CD14-positive monocyte (primary cell): Measurements from ENCODE around the gene RTCA. TPM values are rescaled to one million over a fixed set of nuclear protein-coding genes. Genes with fewer than 3 reads are reported as not detected.

Experiments used
- DNase-seq, 3 donors: peaks; one replicate each; pipeline ENCODE4 v3.0.0-alpha.2; 2011 to 2022
- H2AFZ ChIP-seq: 2 replicates; pipeline ENCODE4 v1.6.0; 2012; ENCODE audit warnings: mild to moderate bottlenecking, low read depth, low read length, inconsistent platforms; ENCODE audit not compliant: insufficient read depth, poor library complexity, severe bottlenecking
- H3K27ac ChIP-seq, 2 donors: 1 replicate in 1 of 2; 2 replicates in 1 of 2; pipeline ENCODE4 v1.5.1; 2012 to 2013; ENCODE audit warnings: low read length in 2 of 2, control low read depth in 1 of 2, inconsistent platforms in 1 of 2, low read depth in 1 of 2, mild to moderate bottlenecking in 1 of 2
- H3K27me3 ChIP-seq, 2 donors: one replicate each; pipeline versions ENCODE4 v1.6.0 to v1.6.1; 2011 to 2013; ENCODE audit warnings: low read length in 2 of 2; ENCODE audit not compliant: control insufficient read depth in 2 of 2, insufficient read depth in 2 of 2
- H3K36me3 ChIP-seq, 2 donors: replicated peaks in 1 of 2; 1 replicate in 1 of 2; 2 replicates in 1 of 2; pipeline versions ENCODE4 v1.5.1 to v1.6.1; 2012 to 2013; ENCODE audit warnings: low read length in 2 of 2, control low read depth in 1 of 2, inconsistent platforms in 1 of 2, mild to moderate bottlenecking in 1 of 2; ENCODE audit not compliant: insufficient read depth in 2 of 2, control insufficient read depth in 1 of 2
- H3K4me1 ChIP-seq, 2 donors: 1 replicate in 1 of 2; 2 replicates in 1 of 2; pipeline versions ENCODE4 v1.5.1 to v1.6.1; 2012 to 2013; ENCODE audit warnings: low read length in 2 of 2, control low read depth in 1 of 2, inconsistent platforms in 1 of 2, mild to moderate bottlenecking in 1 of 2, moderate library complexity in 1 of 2; ENCODE audit not compliant: insufficient read depth in 2 of 2, control insufficient read depth in 1 of 2
- H3K4me2 ChIP-seq: replicated peaks from 2 replicates; pipeline ENCODE3; 2012; ENCODE audit warnings: low read length, moderate library complexity, mild to moderate bottlenecking; ENCODE audit not compliant: poor library complexity, severe bottlenecking; ENCODE audit errors: extremely low read depth
- H3K4me3 ChIP-seq, 3 experiments: fragments of 200-600 bp in 1 of 3; sonication (generic) in 1 of 3; replicated peaks in 1 of 3; 1 replicate in 2 of 3; 2 replicates in 1 of 3; pipeline ENCODE4 v1.5.1; 2011 to 2013; ENCODE audit warnings: low read length in 3 of 3, mild to moderate bottlenecking in 3 of 3, control low read depth in 2 of 3, low read depth in 2 of 3, inconsistent platforms in 1 of 3, moderate library complexity in 1 of 3
- H3K79me2 ChIP-seq: 2 replicates; pipeline ENCODE4 v1.6.0; 2012; ENCODE audit warnings: mild to moderate bottlenecking, control low read depth, inconsistent platforms, low read length, moderate library complexity; ENCODE audit not compliant: insufficient read depth
- H3K9ac ChIP-seq: 2 replicates; pipeline ENCODE4 v1.6.0; 2017; ENCODE audit warnings: low read length, mild to moderate bottlenecking; ENCODE audit not compliant: insufficient read depth, poor library complexity, severe bottlenecking
- H3K9me3 ChIP-seq, 2 donors: replicated peaks in 1 of 2; 1 replicate in 1 of 2; 2 replicates in 1 of 2; pipeline versions ENCODE4 v1.5.1 to v1.6.1; 2012 to 2013; ENCODE audit warnings: low read length in 2 of 2, control low read depth in 1 of 2; ENCODE audit not compliant: control insufficient read depth in 1 of 2, insufficient read depth in 1 of 2
- H4K20me1 ChIP-seq: 2 replicates; pipeline ENCODE4 v1.6.0; 2012; ENCODE audit warnings: mild to moderate bottlenecking, low read length, control low read depth, moderate library complexity; ENCODE audit not compliant: insufficient read depth
- H3K27ac Mint-ChIP-seq, 7 donors: one replicate each; pipeline ENCODE4 v1.8.0; 2020; ENCODE audit warnings: mild to moderate bottlenecking in 7 of 7, mixed read lengths in 7 of 7, moderate library complexity in 6 of 7, inconsistent platforms in 2 of 7
- H3K27me3 Mint-ChIP-seq, 3 donors: one replicate each; pipeline ENCODE4 v1.8.0; 2021 to 2022; ENCODE audit warnings: low read depth in 3 of 3, mild to moderate bottlenecking in 3 of 3, mixed read lengths in 3 of 3, moderate library complexity in 3 of 3, inconsistent platforms in 1 of 3
- H3K36me3 Mint-ChIP-seq, 2 donors: one replicate each; pipeline ENCODE4 v1.8.0; 2020; ENCODE audit warnings: mixed read lengths in 2 of 2, inconsistent platforms in 1 of 2, mild to moderate bottlenecking in 1 of 2
- H3K4me1 Mint-ChIP-seq: one replicate; pipeline ENCODE4 v1.8.0; 2020; ENCODE audit warnings: mild to moderate bottlenecking, mixed read lengths
- H3K4me3 Mint-ChIP-seq, 2 donors: one replicate each; pipeline ENCODE4 v1.8.0; 2020; ENCODE audit warnings: mild to moderate bottlenecking in 2 of 2, mixed read lengths in 2 of 2, moderate library complexity in 1 of 2
- H3K9me3 Mint-ChIP-seq, 7 donors: one replicate each; pipeline ENCODE4 v1.8.0; 2020 to 2022; ENCODE audit warnings: mixed read lengths in 7 of 7, mild to moderate bottlenecking in 6 of 7, moderate library complexity in 6 of 7, inconsistent platforms in 2 of 7
- WGBS: methylation state at CpG from one replicate; pipeline ENCODE4 v1.1.5; 2013; ENCODE audit warnings: missing lambda C conversion rate; ENCODE audit not compliant: insufficient coverage; 5-methylcytosine and 5-hydroxymethylcytosine counted together
- intact Hi-C, 2 donors: fragments of 100-400 bp; cut with micrococcal nuclease; formaldehyde crosslinking; loops; one replicate each; pipeline versions ENCODE4 v1.15.0 to v1.15.1; 2023
- polyA plus RNA-seq, 3 donors: library from polyadenylated mRNA; depleted of rRNA in 1 of 3; unstranded in 2 of 3; stranded (reverse) in 1 of 3; fragments of 300-500 nt in 2 of 3; fragments of >200 nt in 1 of 3; fragmentation: Illumina TruSeq in 2 of 3; gene quantifications; 1 replicate in 2 of 3; 2 replicates in 1 of 3; pipeline ENCODE4 v1.2.3, GENCODE V29; 2012 to 2021
- TF ChIP-seq, protein P1 (sequence below): fragments of 200-600 bp; IDR thresholded peaks from one replicate; pipeline ENCODE4 v1.8.0; 2022; ENCODE audit warnings: antibody characterized with exemption, mild to moderate bottlenecking

The RTCA gene
- polyA plus RNA-seq, 3 donors: 11.7 to 18.3 (median 17.9) TPM

DNA sequence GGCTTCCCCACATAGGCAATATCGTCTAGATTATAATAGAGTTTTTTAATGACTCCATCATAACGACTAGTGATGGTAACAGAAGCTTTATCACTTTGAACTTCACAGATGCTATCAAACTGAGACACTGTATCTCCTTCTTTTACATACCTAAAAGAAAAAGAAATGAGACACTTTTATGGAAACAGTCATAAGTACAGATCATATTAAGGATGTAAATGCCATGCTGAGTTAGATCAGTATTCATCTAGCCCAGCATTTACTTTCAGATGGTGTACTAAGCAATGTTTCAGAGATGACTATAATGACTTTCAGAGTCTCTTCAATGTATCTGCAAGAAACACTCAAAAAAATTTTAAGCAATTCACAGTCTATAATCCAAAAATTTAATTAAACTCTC, 35.3 kb upstream of the RTCA start:
- Histone ChIP-seq H3K36me3 (peaks cover 49 to 88% of the 10 kb centered on the region in 2 donors), H3K9ac (no peak overlapping the region), H3K79me2 (no peaks in the 10 kb centered on the region), H3K27me3 (no peaks in the 10 kb centered on the region), H3K4me2 (no peak overlapping the region), H3K4me3 (no peak overlapping the region), H3K4me1 (no peaks in the 10 kb centered on the region), H3K9me3 (no peaks in the 10 kb centered on the region), H3K27ac (no peak overlapping the region), H4K20me1 (no peaks in the 10 kb centered on the region), H2AFZ (no peak overlapping the region)
- Mint-ChIP-seq H3K27ac (no peak overlapping the region), H3K4me1 (peaks cover 5% of the 10 kb centered on the region), H3K36me3 (peaks cover 57 to 58% of the 10 kb centered on the region in 2 donors), H3K9me3 (no peaks in the 10 kb centered on the region), H3K27me3 (no peaks in the 10 kb centered on the region), H3K4me3 (no peak overlapping the region)
- intact Hi-C loops: loop anchor here in 1 of 2 donors (5.0 kb wide), 1 partner anchor 37 kb away; the partner anchor contains the start of gene RTCA
- WGBS: no CpG with 5 or more reads among the region's 2 CpGs
- TF ChIP-seq, protein P1, sequence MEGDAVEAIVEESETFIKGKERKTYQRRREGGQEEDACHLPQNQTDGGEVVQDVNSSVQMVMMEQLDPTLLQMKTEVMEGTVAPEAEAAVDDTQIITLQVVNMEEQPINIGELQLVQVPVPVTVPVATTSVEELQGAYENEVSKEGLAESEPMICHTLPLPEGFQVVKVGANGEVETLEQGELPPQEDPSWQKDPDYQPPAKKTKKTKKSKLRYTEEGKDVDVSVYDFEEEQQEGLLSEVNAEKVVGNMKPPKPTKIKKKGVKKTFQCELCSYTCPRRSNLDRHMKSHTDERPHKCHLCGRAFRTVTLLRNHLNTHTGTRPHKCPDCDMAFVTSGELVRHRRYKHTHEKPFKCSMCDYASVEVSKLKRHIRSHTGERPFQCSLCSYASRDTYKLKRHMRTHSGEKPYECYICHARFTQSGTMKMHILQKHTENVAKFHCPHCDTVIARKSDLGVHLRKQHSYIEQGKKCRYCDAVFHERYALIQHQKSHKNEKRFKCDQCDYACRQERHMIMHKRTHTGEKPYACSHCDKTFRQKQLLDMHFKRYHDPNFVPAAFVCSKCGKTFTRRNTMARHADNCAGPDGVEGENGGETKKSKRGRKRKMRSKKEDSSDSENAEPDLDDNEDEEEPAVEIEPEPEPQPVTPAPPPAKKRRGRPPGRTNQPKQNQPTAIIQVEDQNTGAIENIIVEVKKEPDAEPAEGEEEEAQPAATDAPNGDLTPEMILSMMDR: no peak
- DNase-seq: no peak

GRCh38 chr1:100231721-100232120, 34.3 kb upstream of the RTCA start:
- Histone ChIP-seq H3K9ac (no peak overlapping the region), H3K4me2 (no peak overlapping the region), H3K79me2 (no peaks in the 10 kb centered on the region), H3K9me3 (no peaks in the 10 kb centered on the region), H3K4me1 (no peaks in the 10 kb centered on the region), H2AFZ (no peak overlapping the region), H4K20me1 (no peaks in the 10 kb centered on the region), H3K27ac (no peak overlapping the region), H3K36me3 (peaks cover 54 to 93% of the 10 kb centered on the region in 2 donors), H3K4me3 (no peak overlapping the region), H3K27me3 (no peaks in the 10 kb centered on the region)
- no peak overlapping the region for H3K4me3 Mint-ChIP-seq
- no CpG with 5 or more reads among the region's 2 CpGs for whole genome bisulfite sequencing
- H3K27ac Mint-ChIP-seq: no peak overlapping the region
- no peak for DNase-seq
- intact Hi-C loops: loop anchor here in 1 of 2 donors (5.0 kb wide), 1 partner anchor 36 kb away; the partner anchor contains the start of gene RTCA
- no peaks in the 10 kb centered on the region for H3K9me3 Mint-ChIP-seq
- H3K4me1 Mint-ChIP-seq: peaks cover 5% of the 10 kb centered on the region
- TF ChIP-seq, protein P1: no peak
- peaks cover 63 to 65% of the 10 kb centered on the region in 2 donors for H3K36me3 Mint-ChIP-seq
- H3K27me3 Mint-ChIP-seq: no peaks in the 10 kb centered on the region
